Small intestine (tissue), 7 donors: ENCODE data around the gene DCLK3. TPM values are rescaled to one million over a fixed set of nuclear protein-coding genes. Genes with fewer than 3 reads are reported as not detected.

Experiments used
- DNase-seq, 2 donors: peaks; one replicate each; pipeline versions ENCODE4 v3.0.0 to v3.0.0-alpha.2; 2013
- FAIRE-seq: peaks from 2 replicates; lab custom pipeline; 2012; peaks lifted over from hg19 to GRCh38; lab: Jason Lieb, UNC
- H3K27ac ChIP-seq, 3 donors: one replicate each; pipeline ENCODE4 v1.5.1; 2013; ENCODE audit warnings: low read length in 2 of 3, mild to moderate bottlenecking in 2 of 3, control low read depth in 1 of 3, inconsistent platforms in 1 of 3, low read depth in 1 of 3, moderate library complexity in 1 of 3
- H3K27me3 ChIP-seq, 3 donors: one replicate each; pipeline ENCODE4 v1.6.1; 2013; ENCODE audit warnings: low read length in 3 of 3, inconsistent platforms in 1 of 3; ENCODE audit not compliant: control insufficient read depth in 3 of 3, insufficient read depth in 3 of 3
- H3K36me3 ChIP-seq, 3 donors: one replicate each; pipeline ENCODE4 v1.6.1; 2013; ENCODE audit warnings: low read length in 3 of 3, inconsistent platforms in 1 of 3, low read depth in 1 of 3, mild to moderate bottlenecking in 1 of 3, moderate library complexity in 1 of 3; ENCODE audit not compliant: control insufficient read depth in 3 of 3, insufficient read depth in 2 of 3
- H3K4me1 ChIP-seq, 3 donors: one replicate each; pipeline ENCODE4 v1.6.1; 2013; ENCODE audit warnings: low read length in 2 of 3, inconsistent platforms in 1 of 3, low read depth in 1 of 3, mild to moderate bottlenecking in 1 of 3, moderate library complexity in 1 of 3; ENCODE audit not compliant: control insufficient read depth in 3 of 3, insufficient read depth in 2 of 3
- H3K4me3 ChIP-seq, 3 donors: one replicate each; pipeline ENCODE4 v1.5.1; 2013; ENCODE audit warnings: low read length in 3 of 3, control low read depth in 1 of 3, inconsistent platforms in 1 of 3, low read depth in 1 of 3, mild to moderate bottlenecking in 1 of 3, moderate library complexity in 1 of 3
- H3K9me3 ChIP-seq, 2 donors: one replicate each; pipeline ENCODE4 v1.6.1; 2013; ENCODE audit warnings: low read depth in 1 of 2, low read length in 1 of 2; ENCODE audit not compliant: control insufficient read depth in 2 of 2, insufficient read depth in 1 of 2
- WGBS, 3 donors: extraction: QIAGEN DNeasy Blood & Tissue Kit; methylation state at CpG; one replicate each; pipeline ENCODE4 v1.1.7; 2013; 5-methylcytosine and 5-hydroxymethylcytosine counted together
- polyA plus RNA-seq, 4 donors: library from polyadenylated mRNA; stranded (reverse) in 3 of 4; unstranded in 1 of 4; fragments of 200-250 nt in 3 of 4; fragments of 120-200 nt in 1 of 4; gene quantifications; one replicate each; pipeline versions ENCODE4 v1.2.1 to v1.2.3, GENCODE V29; 2013
- donor health status: healthy with polysubstance abuse.
- donor health status: control.
- donor health status: control.
- donor health status: Bipolar disorder and iron deficiency.
- donor health status: healthy.

The DCLK3 gene
- polyA plus RNA-seq, 4 donors: 0.24 to 0.31 (median 0.27) TPM; not detected in 1

- Histone ChIP-seq H3K27me3 (no peaks in the 10 kb centered on the region), H3K27ac (no peak overlapping the region), H3K9me3 (peaks cover 0 to 17% of the 10 kb centered on the region in 2 donors), H3K4me1 (no peaks in the 10 kb centered on the region), H3K4me3 (no peak overlapping the region), H3K36me3 (no peaks in the 10 kb centered on the region)
- FAIRE-seq (no peak), DNase-seq (no peak)
- WGBS, 3 donors: 82 to 91% (median 82%) methylated on average over 1 of the region's 1 CpG
These were observed 82.5 kb downstream of the DCLK3 start for GRCh38 chr3:36681867-36682266.

GRCh38 chr3:36680952-36681351, 83.4 kb downstream of the DCLK3 start:
- no peak for FAIRE-seq
- no peak for DNase-seq
- Histone ChIP-seq H3K4me1 (no peaks in the 10 kb centered on the region), H3K27me3 (no peaks in the 10 kb centered on the region), H3K27ac (no peak overlapping the region), H3K36me3 (no peaks in the 10 kb centered on the region), H3K9me3 (peaks cover 0 to 17% of the 10 kb centered on the region in 2 donors), H3K4me3 (no peak overlapping the region)
- 64 to 70% (median 64%) methylated on average over 3 of the region's 3 CpGs for WGBS, 3 donors

DNA sequence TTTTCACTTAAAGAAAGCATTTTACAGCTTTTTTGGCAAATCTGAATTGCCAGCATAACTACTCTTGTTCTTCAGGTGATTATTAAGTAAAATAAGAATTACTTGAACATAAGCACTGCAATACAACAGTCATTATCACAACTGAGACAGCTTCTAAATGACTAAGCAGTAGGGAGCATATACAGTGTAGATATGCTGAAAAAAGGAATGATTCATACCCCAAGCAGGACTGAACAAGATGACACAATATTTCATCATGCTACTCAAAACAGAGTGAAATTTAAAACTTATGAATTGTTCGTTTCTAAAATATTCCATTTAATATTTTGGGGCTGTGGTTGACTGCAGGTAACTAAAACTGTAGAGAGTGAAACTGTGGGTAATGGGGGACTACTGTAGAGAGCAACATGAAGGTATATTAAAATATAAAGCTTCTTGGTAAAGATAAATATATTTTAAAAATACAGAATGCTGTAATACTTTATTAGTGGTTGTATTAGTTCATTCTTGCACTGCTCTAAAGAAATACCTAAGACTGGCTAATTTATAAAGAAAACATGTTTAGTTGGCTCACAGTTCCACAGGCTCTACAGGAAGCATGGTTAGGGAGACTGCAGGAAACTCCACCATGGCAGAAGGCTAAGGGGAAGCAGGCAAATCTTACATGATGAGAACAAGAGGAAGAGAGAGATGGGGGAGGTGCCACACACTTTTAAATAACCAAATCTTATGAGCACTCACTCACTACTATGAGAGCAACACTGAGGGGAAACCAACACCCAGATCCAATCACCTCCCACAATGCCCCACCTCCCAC, 84.8 kb downstream of the DCLK3 start:
- DNase-seq (no peak), FAIRE-seq (no peak)
- H3K27me3 ChIP-seq: no peaks in the 10 kb centered on the region
- H3K36me3 ChIP-seq: no peaks in the 10 kb centered on the region
- no peaks in the 10 kb centered on the region for H3K4me1 ChIP-seq
- H3K9me3 ChIP-seq: peaks cover 0 to 17% of the 10 kb centered on the region in 2 donors
- 53 to 62% (median 59%) methylated on average over 1 of the region's 1 CpG for WGBS, 3 donors
- no peak overlapping the region for H3K4me3 ChIP-seq
- H3K27ac ChIP-seq: no peak overlapping the region

GRCh38 chr3:36678216-36679013, 85.9 kb downstream of the DCLK3 start:
- Histone ChIP-seq H3K27ac (no peak overlapping the region), H3K27me3 (no peaks in the 10 kb centered on the region), H3K4me1 (no peaks in the 10 kb centered on the region), H3K9me3 (peaks cover 0 to 17% of the 10 kb centered on the region in 2 donors), H3K36me3 (no peaks in the 10 kb centered on the region), H3K4me3 (no peak overlapping the region)
- DNase-seq (no peak), FAIRE-seq (no peak)
- 76 to 89% (median 84%) methylated on average over 2 of the region's 2 CpGs for WGBS, 3 donors

DNA sequence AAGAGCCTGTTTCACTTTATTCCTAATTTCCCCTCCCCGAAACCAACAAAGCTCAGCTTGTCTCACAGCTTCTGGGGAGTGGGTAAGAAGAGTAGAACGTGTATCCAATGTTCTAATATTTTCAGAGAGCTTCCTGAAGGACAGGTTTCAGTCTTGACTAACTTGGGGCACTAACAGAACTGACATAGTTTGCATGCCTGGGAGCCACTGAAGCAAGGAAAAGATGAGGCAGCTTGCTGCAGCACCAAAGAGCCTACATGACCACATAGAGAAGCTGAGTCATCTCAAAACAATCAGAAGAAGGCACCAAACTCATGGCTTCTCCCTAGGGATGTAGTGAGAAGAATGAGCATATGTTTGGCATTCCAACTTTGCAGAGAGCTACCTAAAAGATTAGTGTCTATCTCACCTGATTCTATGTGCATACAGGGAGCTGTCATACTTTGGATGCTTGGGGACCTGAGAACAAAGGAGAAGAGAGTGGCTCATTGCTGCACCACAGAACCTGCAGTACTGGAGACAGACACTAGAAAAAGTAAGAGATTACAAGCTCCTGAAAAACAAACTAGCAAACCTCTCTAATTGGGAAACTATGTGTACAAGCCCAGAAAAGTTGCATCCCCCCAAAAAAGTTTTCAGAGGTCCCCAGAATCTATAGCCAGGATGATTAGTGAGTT, 86.9 kb downstream of the DCLK3 start:
- Histone ChIP-seq H3K27me3 (no peaks in the 10 kb centered on the region), H3K4me1 (no peaks in the 10 kb centered on the region), H3K4me3 (no peak overlapping the region), H3K27ac (no peak overlapping the region), H3K9me3 (peaks cover 0 to 17% of the 10 kb centered on the region in 2 donors), H3K36me3 (no peaks in the 10 kb centered on the region)
- 51 to 74% (median 65%) methylated on average over 2 of the region's 2 CpGs for WGBS, 3 donors
- FAIRE-seq (no peak), DNase-seq (no peak)

- Histone ChIP-seq H3K27me3 (no peaks in the 10 kb centered on the region), H3K27ac (no peak overlapping the region), H3K4me3 (no peak overlapping the region), H3K4me1 (no peaks in the 10 kb centered on the region), H3K36me3 (no peaks in the 10 kb centered on the region), H3K9me3 (peaks cover 0 to 6% of the 10 kb centered on the region in 2 donors)
- 66 to 86% (median 84%) methylated on average over 11 of the region's 11 CpGs for WGBS, 3 donors
- no peak for DNase-seq
- no peak for FAIRE-seq
These were observed 89.5 kb downstream of the DCLK3 start for GRCh38 chr3:36674816-36675215.

DNA sequence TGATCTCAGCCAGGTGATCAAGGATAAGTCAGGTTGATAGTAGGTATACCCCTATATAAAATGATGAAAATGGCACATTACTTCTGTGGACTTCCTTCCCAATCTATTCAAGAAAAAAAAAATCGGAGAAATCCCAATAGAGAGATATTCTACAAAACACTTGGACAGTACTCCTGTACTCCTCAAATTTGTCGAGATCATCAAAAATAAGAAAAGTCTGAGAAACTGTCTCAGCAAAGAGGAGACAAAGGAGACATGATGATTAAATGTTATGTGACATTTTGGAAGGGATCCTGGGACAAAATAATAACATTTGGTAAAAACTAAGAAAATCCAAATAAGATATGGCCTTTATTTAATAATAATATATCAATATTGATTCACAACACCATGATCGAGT, 94.6 kb downstream of the DCLK3 start:
- FAIRE-seq (no peak), DNase-seq (no peak)
- Histone ChIP-seq H3K4me1 (no peaks in the 10 kb centered on the region), H3K36me3 (no peaks in the 10 kb centered on the region), H3K27me3 (peaks cover 0 to 1% (median 0%) of the 10 kb centered on the region in 3 donors), H3K27ac (no peak overlapping the region), H3K4me3 (no peak overlapping the region), H3K9me3 (no peaks in the 10 kb centered on the region)
- 82 to 91% (median 88%) methylated on average over 3 of the region's 3 CpGs for WGBS, 3 donors

DNA sequence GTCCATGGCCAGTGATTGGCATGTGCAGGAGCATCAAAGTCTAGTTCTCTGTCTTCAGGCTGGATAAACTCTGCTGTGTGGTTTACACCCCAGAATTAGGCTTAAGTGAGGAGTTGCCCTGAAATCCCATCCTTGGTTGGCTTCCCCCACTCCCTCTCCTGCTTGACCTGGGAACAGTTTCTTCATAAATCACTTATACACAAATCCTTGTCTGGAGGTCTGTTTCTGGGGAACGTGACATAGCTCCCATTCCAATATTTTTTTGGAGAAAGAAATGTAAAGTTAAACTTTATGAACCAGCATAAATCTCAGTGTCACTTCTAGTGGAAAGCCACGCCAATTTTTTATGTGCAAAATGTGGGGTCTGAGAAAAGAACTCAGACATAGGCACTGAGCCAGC, 98.2 kb downstream of the DCLK3 start:
- Histone ChIP-seq H3K27ac (no peak overlapping the region), H3K36me3 (no peaks in the 10 kb centered on the region), H3K4me1 (no peaks in the 10 kb centered on the region), H3K9me3 (no peaks in the 10 kb centered on the region), H3K27me3 (peaks cover 0 to 1% (median 0%) of the 10 kb centered on the region in 3 donors), H3K4me3 (no peak overlapping the region)
- DNase-seq: no peak
- 54 to 67% (median 60%) methylated on average over 2 of the region's 2 CpGs for WGBS, 3 donors
- FAIRE-seq: no peak
